Karpas-422 (cell line): ENCODE results near the gene CCT5. TPM values are rescaled to one million over a fixed set of nuclear protein-coding genes. Genes with fewer than 3 reads are reported as not detected.
A peak's percentile ranks its signal among the peaks of the same experiment; 100 is the strongest.
"Not testable (repeated sequence)": the region's sequence is repeated elsewhere in the genome, so short reads cannot be mapped to it uniquely, and the experiment has no call there.

Experiments used
- DNase-seq: peaks from one replicate; pipeline ENCODE4 v3.0.0-alpha.2; 2015
- H2AFZ ChIP-seq: fragments of 200-600 bp; sonication (generic); 2 replicates; pipeline ENCODE4 v1.6.1; 2014; ENCODE audit warnings: antibody characterized with exemption, low read length, mixed read lengths
- H3K27ac ChIP-seq: fragments of 200-600 bp; sonication (generic); 2 replicates; pipeline ENCODE4 v1.5.1; 2014; ENCODE audit warnings: mild to moderate bottlenecking, low read length, moderate library complexity
- H3K27me3 ChIP-seq: fragments of 200-600 bp; sonication (generic); 2 replicates; pipeline ENCODE4 v1.6.1; 2014; ENCODE audit warnings: low read length, mixed read lengths
- H3K36me3 ChIP-seq: fragments of 200-600 bp; sonication (generic); 2 replicates; pipeline ENCODE4 v1.6.1; 2014; ENCODE audit warnings: low read length, mixed read lengths; ENCODE audit not compliant: insufficient read depth
- H3K4me1 ChIP-seq: fragments of 200-600 bp; sonication (generic); 2 replicates; pipeline ENCODE4 v1.6.1; 2014; ENCODE audit warnings: mild to moderate bottlenecking, low read length, mixed read lengths
- H3K4me2 ChIP-seq: fragments of 200-600 bp; sonication (generic); 2 replicates; pipeline ENCODE4 v1.6.1; 2014; ENCODE audit warnings: low read length, low read depth, mild to moderate bottlenecking; ENCODE audit not compliant: poor library complexity, severe bottlenecking
- H3K4me3 ChIP-seq: fragments of 200-600 bp; sonication (generic); 2 replicates; pipeline ENCODE4 v1.5.1; 2014; ENCODE audit warnings: mild to moderate bottlenecking, antibody characterized with exemption, low read length, mixed read lengths
- H3K79me2 ChIP-seq: fragments of 200-600 bp; sonication (generic); 2 replicates; pipeline ENCODE4 v1.6.1; 2014; ENCODE audit warnings: mild to moderate bottlenecking, low read length, mixed read lengths
- H3K9ac ChIP-seq: fragments of 200-600 bp; sonication (generic); 2 replicates; pipeline ENCODE4 v1.6.0; 2014; ENCODE audit warnings: low read length
- H3K9me2 ChIP-seq: fragments of 200-600 bp; sonication (generic), shearing (Covaris generic); replicated peaks from 2 replicates; pipeline ENCODE4 v1.6.0; 2014; ENCODE audit warnings: mild to moderate bottlenecking, low read length, moderate library complexity; ENCODE audit not compliant: insufficient read depth
- H3K9me3 ChIP-seq: fragments of 300-700, 200-600 bp; sonication (generic); 2 replicates; pipeline ENCODE4 v1.6.1; 2014; ENCODE audit warnings: low read length, mixed read lengths
- H4K20me1 ChIP-seq: fragments of 200-600 bp; sonication (generic); 2 replicates; pipeline ENCODE4 v1.6.1; 2014; ENCODE audit warnings: mild to moderate bottlenecking, antibody characterized with exemption, low read length, low read depth; ENCODE audit not compliant: insufficient read depth
- total RNA-seq: library from RNA; depleted of rRNA; stranded (reverse); fragments of >200 nt; shearing (Covaris generic); gene quantifications from 2 replicates; pipeline ENCODE4 v1.2.3, GENCODE V29; 2014; ENCODE audit warnings: low replicate concordance

The CCT5 gene
- total RNA-seq, 1 experiment from 2014 or later: 319 TPM

- no peaks in the 10 kb centered on the region for H3K4me1 ChIP-seq
- no peak overlapping the region for H3K4me3 ChIP-seq
- no peaks in the 10 kb centered on the region for H3K9me2 ChIP-seq
- no peak overlapping the region for H3K9ac ChIP-seq
- H3K4me2 ChIP-seq: no peak overlapping the region
- no peaks in the 10 kb centered on the region for H3K27me3 ChIP-seq
- no peak overlapping the region for H2AFZ ChIP-seq
- H3K9me3 ChIP-seq: no peaks in the 10 kb centered on the region
- H3K36me3 ChIP-seq: no peaks in the 10 kb centered on the region
- DNase-seq: no peak
- no peaks in the 10 kb centered on the region for H4K20me1 ChIP-seq
- H3K27ac ChIP-seq: no peak overlapping the region
- no peaks in the 10 kb centered on the region for H3K79me2 ChIP-seq
Measured at GRCh38 chr5:10233011-10233410, 17.1 kb upstream of the CCT5 start.

DNA sequence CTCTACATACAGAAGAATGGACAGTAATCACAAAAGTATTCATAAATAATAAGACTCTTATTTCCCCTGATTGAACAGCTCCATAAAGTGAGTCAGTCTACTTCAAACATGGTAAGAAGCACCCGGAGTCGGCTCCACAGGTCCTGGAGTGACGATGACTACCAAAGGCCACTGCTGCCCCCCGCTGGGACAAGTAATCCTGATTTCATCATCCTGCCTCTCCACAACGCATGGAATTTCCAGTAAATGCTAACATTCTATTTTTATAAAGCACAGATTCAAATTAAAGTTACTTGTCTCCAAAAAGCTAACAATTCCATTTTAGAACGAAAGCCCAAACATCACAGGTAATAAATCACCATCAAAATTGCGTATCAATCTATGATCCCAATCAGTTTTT, 16.6 kb upstream of the CCT5 start:
- no peak overlapping the region for H3K4me2 ChIP-seq
- H3K9me3 ChIP-seq: no peaks in the 10 kb centered on the region
- H3K4me1 ChIP-seq: no peaks in the 10 kb centered on the region
- H3K27me3 ChIP-seq: no peaks in the 10 kb centered on the region
- H4K20me1 ChIP-seq: no peaks in the 10 kb centered on the region
- no peak overlapping the region for H3K4me3 ChIP-seq
- H3K36me3 ChIP-seq: no peaks in the 10 kb centered on the region; the same call in 1 of the 2 replicates
- no peak overlapping the region for H2AFZ ChIP-seq
- no peak for DNase-seq
- no peaks in the 10 kb centered on the region for H3K9me2 ChIP-seq
- H3K27ac ChIP-seq: no peak overlapping the region
- H3K79me2 ChIP-seq: no peaks in the 10 kb centered on the region
- H3K9ac ChIP-seq: no peak overlapping the region

DNA sequence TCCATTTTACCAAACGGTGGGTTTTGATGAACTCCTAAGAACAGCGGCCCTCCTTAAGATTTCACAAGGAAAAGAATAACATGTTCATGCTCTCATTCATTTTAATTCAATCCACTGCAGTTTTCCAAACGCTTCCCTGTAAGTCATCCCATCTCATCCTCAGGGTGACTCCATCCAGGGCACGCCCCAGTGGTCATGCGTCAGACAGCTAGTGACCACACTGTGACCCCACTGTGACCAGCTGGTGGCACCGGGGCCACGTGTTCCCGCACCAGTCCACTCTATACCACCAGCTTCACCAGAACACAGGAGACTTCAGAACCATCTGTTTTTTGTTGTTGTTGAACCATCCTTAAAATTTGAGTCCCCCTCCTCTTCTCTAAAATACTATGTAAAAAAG, 14.7 kb upstream of the CCT5 start:
- H3K9me2 ChIP-seq: no peaks in the 10 kb centered on the region
- no peaks in the 10 kb centered on the region for H3K9me3 ChIP-seq
- no peak for DNase-seq
- H4K20me1 ChIP-seq: no peaks in the 10 kb centered on the region
- H2AFZ ChIP-seq: no peak overlapping the region
- H3K36me3 ChIP-seq: no peaks in the 10 kb centered on the region; the same call in 1 of the 2 replicates
- H3K27me3 ChIP-seq: no peaks in the 10 kb centered on the region
- no peaks in the 10 kb centered on the region for H3K79me2 ChIP-seq
- no peak overlapping the region for H3K9ac ChIP-seq
- no peaks in the 10 kb centered on the region for H3K4me1 ChIP-seq
- H3K4me2 ChIP-seq: no peak overlapping the region
- H3K27ac ChIP-seq: no peak overlapping the region
- no peak overlapping the region for H3K4me3 ChIP-seq

DNA sequence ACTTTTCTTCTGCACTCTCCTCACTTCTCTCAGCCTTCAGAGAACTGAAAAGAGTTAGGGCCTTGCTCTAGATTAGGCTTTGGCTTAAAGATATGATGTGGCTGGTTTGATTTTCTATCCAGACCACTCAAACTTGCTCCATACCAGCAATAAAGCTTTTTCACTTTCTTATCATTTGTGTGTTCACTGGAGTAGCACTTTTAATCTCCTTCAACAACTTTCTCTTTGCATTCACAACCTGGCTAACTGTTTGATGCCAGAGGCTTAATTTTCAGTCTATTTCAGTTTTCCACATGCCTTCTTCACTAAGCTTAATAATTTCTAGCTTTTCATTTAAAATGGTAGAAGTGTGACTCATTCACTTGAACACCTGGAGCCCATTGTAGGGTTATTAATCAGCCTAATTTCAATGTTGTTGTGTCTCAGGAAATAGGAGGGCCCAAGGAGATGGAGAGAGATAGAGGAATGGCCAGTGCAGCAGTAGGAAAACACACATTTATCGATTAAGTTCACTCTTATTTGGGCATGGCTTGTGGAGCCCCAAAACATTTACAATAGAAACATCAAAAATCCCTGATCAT, 6.3 kb upstream of the CCT5 start:
- H3K27ac ChIP-seq: no peak overlapping the region
- no peaks in the 10 kb centered on the region for H3K9me3 ChIP-seq
- no peaks in the 10 kb centered on the region for H4K20me1 ChIP-seq
- no peaks in the 10 kb centered on the region for H3K9me2 ChIP-seq
- H3K4me1 ChIP-seq: peaks cover 9% of the 10 kb centered on the region
- no peak overlapping the region for H3K4me3 ChIP-seq
- H2AFZ ChIP-seq: no peak overlapping the region
- no peaks in the 10 kb centered on the region for H3K27me3 ChIP-seq
- H3K36me3 ChIP-seq: no peaks in the 10 kb centered on the region
- no peak overlapping the region for H3K4me2 ChIP-seq
- H3K9ac ChIP-seq: no peak overlapping the region
- peaks cover 26% of the 10 kb centered on the region for H3K79me2 ChIP-seq
- no peak for DNase-seq

GRCh38 chr5:10244342-10244944, 5.6 kb upstream of the CCT5 start:
- peaks cover 33% of the 10 kb centered on the region for H3K79me2 ChIP-seq
- no peak overlapping the region for H3K4me2 ChIP-seq
- H4K20me1 ChIP-seq: no peaks in the 10 kb centered on the region
- H3K36me3 ChIP-seq: no peaks in the 10 kb centered on the region
- peaks cover 11% of the 10 kb centered on the region for H3K4me1 ChIP-seq
- no peak overlapping the region for H2AFZ ChIP-seq
- no peak for DNase-seq
- no peak overlapping the region for H3K27ac ChIP-seq
- no peaks in the 10 kb centered on the region for H3K9me2 ChIP-seq
- H3K27me3 ChIP-seq: no peaks in the 10 kb centered on the region
- no peak overlapping the region for H3K4me3 ChIP-seq
- H3K9ac ChIP-seq: no peak overlapping the region
- H3K9me3 ChIP-seq: no peaks in the 10 kb centered on the region

GRCh38 chr5:10246761-10247160, 3.3 kb upstream of the CCT5 start:
- Histone ChIP-seq H3K36me3 (peaks cover 4% of the 10 kb centered on the region), H3K4me3 (no peak overlapping the region), H3K27ac (no peak overlapping the region), H3K79me2 (peaks cover 47% of the 10 kb centered on the region), H3K4me1 (peaks cover 16% of the 10 kb centered on the region), H3K4me2 (no peak overlapping the region), H4K20me1 (peaks cover 9% of the 10 kb centered on the region; the same call in 1 of the 2 replicates), H3K9me3 (no peaks in the 10 kb centered on the region), H3K9me2 (no peaks in the 10 kb centered on the region), H3K9ac (no peak overlapping the region), H2AFZ (no peak overlapping the region), H3K27me3 (no peaks in the 10 kb centered on the region)
- DNase-seq: no peak

GRCh38 chr5:10247217-10247616, 2.9 kb upstream of the CCT5 start:
- H3K9ac ChIP-seq, H3K9me2 ChIP-seq, H3K27me3 ChIP-seq, H2AFZ ChIP-seq, H3K36me3 ChIP-seq, H3K9me3 ChIP-seq, H3K4me2 ChIP-seq, H3K27ac ChIP-seq, DNase-seq, H3K4me3 ChIP-seq: not testable (repeated sequence)
- Histone ChIP-seq H3K4me1 (peaks cover 21% of the 10 kb centered on the region), H4K20me1 (peaks cover 13% of the 10 kb centered on the region; the same call in 1 of the 2 replicates), H3K79me2 (peaks cover 52% of the 10 kb centered on the region)

DNA sequence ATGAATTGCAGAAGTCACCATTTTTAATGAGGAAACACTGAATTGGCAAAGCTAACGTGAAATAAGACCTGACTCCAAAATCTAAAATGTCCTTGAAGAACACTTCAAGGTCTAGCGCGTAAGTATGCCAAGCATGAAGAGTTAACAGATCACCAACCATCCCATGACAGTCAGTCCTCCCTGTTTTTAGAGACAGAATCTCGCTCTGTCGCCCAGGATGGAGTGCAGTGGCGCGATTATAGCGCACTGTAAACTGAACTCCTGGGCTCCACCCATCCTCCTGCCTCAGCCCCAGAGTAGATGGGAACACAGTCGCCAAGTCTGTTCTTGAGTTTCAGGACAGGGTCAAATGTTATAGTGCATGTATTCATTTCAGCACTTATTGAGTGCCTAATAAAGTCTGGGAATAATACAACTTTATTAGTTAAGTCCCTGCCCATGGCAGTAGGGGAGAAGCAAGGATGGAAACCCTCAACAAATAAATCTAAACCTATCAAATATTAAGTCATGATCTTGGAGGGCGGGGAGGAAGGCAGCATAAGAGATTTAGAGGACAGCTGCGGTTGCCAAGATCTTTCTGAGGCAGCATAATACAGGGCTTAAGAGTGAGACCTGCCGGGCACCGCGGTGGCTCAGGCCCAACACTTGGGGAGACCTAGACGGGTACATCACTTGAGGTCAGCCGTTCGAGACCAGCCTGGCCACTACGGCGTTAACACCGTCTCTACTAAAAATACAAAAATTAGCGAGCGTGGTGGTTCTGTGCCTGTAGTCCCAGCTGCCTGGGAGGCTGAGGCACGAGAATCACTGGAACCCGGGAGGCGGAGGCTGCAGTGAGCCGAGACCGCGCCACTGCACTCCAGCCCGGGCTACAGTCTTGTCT, 1.5 kb upstream of the CCT5 start:
- Histone ChIP-seq H3K36me3 (peaks cover 13% of the 10 kb centered on the region), H4K20me1 (peaks cover 26% of the 10 kb centered on the region; the same call in 1 of the 2 replicates), H3K9ac (peak overlapping the region; percentile 83), H3K79me2 (peaks cover 66% of the 10 kb centered on the region), H3K4me2 (peak overlapping the region; percentile 91), H3K4me3 (peak overlapping the region; percentile 79), H3K27me3 (no peaks in the 10 kb centered on the region), H3K27ac (peak overlapping the region; percentile 91), H2AFZ (peak overlapping the region; percentile 88; the same call in 1 of the 2 replicates), H3K4me1 (peaks cover 22% of the 10 kb centered on the region), H3K9me2 (no peaks in the 10 kb centered on the region), H3K9me3 (no peaks in the 10 kb centered on the region)
- DNase-seq: no peak
